Activated CD4-positive, alpha-beta T cell treated with anti-CD3 and anti-CD28 coated beads for 36 hours (primary cell): ENCODE measurements around the gene HS3ST5. TPM values are rescaled to one million over a fixed set of nuclear protein-coding genes. Genes with fewer than 3 reads are reported as not detected.

ENCODE experiments used
- ATAC-seq: fragments of 200-7000 bp; cut with Tn5 transposase; one replicate; pipeline ENCODE4 v1.10.0; 2021; ENCODE audit warnings: mild to moderate bottlenecking, moderate library complexity
- CTCF ChIA-PET: fragments of 350-600 bp; sonication (Branson Sonifier 250); formaldehyde crosslinking; loops from one replicate; lab custom pipeline; 2021; ENCODE audit warnings: antibody characterized with exemption; lab: Charles Lee
- POLR2A ChIA-PET: fragments of 350-600 bp; sonication (Branson Sonifier 250); formaldehyde crosslinking; loops from one replicate; lab custom pipeline; 2021; ENCODE audit warnings: antibody characterized with exemption, inconsistent platforms; lab: Charles Lee
- DNase-seq: peaks from one replicate; pipeline ENCODE4 v3.0.0-alpha.2; 2020
- H3K27ac Mint-ChIP-seq: one replicate; pipeline ENCODE4 v1.8.0; 2021; ENCODE audit warnings: mixed read lengths
- H3K27me3 Mint-ChIP-seq: one replicate; pipeline ENCODE4 v1.8.0; 2021; ENCODE audit warnings: mixed read lengths
- H3K36me3 Mint-ChIP-seq: one replicate; pipeline ENCODE4 v1.8.0; 2021; ENCODE audit warnings: low read depth, mixed read lengths
- H3K4me1 Mint-ChIP-seq: one replicate; pipeline ENCODE4 v1.8.0; 2021; ENCODE audit warnings: mixed read lengths
- H3K4me3 Mint-ChIP-seq: one replicate; pipeline ENCODE4 v1.8.0; 2021; ENCODE audit warnings: mild to moderate bottlenecking, moderate library complexity, mixed read lengths
- H3K9me3 Mint-ChIP-seq: one replicate; pipeline ENCODE4 v1.8.0; 2021; ENCODE audit warnings: low read depth, mixed read lengths
- intact Hi-C, 2 experiments: fragments of 100-400 bp; cut with DNase I in 1 of 2; cut with micrococcal nuclease in 1 of 2; formaldehyde crosslinking; loops; one replicate each; pipeline versions ENCODE4 v1.14.2 to v1.15.1; 2022 to 2024; cut with DNase I, micrococcal nuclease
- total RNA-seq, 2 experiments: library from RNA; stranded (reverse); gene quantifications; one replicate each; pipeline ENCODE4 v1.2.3, GENCODE V29; 2021

Gene HS3ST5
- total RNA-seq, 2 experiments from 2014 or later: not detected

DNA sequence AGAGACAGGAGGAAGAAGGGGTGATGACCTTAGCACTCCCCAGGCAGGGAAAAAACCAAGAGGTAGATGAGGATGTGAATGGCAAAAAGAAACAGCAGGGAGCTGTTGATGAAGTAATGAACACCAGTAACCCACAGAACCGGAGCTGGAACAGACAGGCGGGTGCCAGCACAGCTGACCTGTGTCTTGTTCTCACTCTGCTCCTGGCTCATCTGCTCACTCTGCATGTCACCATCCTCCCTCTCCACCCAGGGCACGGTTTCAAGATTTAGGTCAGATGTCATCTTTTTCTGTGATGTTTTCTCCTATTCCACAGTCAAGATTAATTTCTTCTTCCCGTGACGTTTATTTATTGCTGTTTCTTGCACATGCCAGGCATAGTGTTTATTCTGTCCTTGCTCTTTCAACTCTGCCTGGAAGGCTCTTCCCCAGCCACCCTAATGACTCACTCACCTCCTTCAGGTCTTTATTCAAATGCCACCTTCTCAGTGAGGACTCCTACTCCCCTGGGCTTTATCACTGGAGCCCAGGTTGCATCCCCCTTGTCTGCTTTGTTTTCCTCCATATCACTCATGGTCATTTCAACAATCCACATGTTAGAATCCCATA is 207.4 kb downstream of the HS3ST5 start:
- ChIA-PET POLR2A (no interaction called here), CTCF (interaction anchor here (0.7 kb wide), 1 partner anchor 157 kb away, joined by 3 read pairs; no protein-coding TSS in a partner anchor)
- Mint-ChIP-seq H3K4me3 (no peak overlapping the region), H3K9me3 (no peaks in the 10 kb centered on the region), H3K4me1 (no peaks in the 10 kb centered on the region), H3K27me3 (peaks cover 11% of the 10 kb centered on the region), H3K36me3 (no peaks in the 10 kb centered on the region), H3K27ac (no peak overlapping the region)
- DNase-seq: no peak
- intact Hi-C loops: no loop called here
- no peak for ATAC-seq

DNA sequence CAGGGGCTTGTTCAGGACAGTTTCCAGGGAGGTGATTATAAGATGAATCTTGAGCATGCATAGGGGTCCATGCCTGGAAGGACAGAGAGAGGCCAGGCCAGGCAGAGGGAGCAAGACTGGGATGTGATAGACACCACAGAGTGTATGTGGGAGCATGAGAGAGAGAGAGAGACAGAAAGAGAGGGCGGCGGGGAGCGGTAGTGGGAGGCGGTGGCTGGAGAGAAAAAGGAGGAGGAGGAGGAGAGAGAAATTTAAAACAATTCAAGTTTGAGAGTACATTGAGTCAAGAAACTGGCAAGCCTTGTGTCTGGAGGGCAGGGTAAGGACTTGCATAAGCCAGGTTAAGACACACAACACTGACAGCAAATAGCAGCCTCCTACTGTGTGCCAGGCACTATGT is 209.0 kb downstream of the HS3ST5 start:
- no peaks in the 10 kb centered on the region for H3K9me3 Mint-ChIP-seq
- no peaks in the 10 kb centered on the region for H3K36me3 Mint-ChIP-seq
- H3K27me3 Mint-ChIP-seq: peaks cover 8% of the 10 kb centered on the region
- no peak overlapping the region for H3K27ac Mint-ChIP-seq
- no peak for ATAC-seq
- POLR2A ChIA-PET: no interaction called here
- DNase-seq: no peak
- intact Hi-C loops: no loop called here
- H3K4me1 Mint-ChIP-seq: no peaks in the 10 kb centered on the region
- H3K4me3 Mint-ChIP-seq: no peak overlapping the region
- CTCF ChIA-PET: interaction anchor here (0.8 kb wide), 1 partner anchor 9 kb away, joined by 6 read pairs; no protein-coding TSS in a partner anchor

DNA sequence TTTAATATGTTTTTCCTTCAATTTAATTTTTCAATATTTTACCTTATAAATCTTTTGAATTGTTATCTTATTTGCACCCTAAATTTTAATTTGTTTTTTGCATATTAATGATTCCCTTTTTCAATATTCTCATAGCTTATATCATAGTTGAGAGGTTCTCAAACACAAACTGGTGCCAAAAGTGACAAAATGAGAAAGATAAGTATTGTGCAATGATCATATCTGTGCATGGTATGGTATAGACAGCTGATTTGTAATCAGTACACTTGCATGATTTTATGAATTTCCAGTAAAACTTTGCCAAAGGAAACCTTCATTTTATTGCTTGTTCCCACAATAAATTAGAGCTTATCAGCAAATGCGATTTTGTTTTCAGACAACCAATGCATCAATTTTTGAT is 210.9 kb downstream of the HS3ST5 start:
- Mint-ChIP-seq H3K4me3 (no peak overlapping the region), H3K27ac (no peak overlapping the region), H3K27me3 (peaks cover 6% of the 10 kb centered on the region), H3K4me1 (no peaks in the 10 kb centered on the region), H3K36me3 (no peaks in the 10 kb centered on the region), H3K9me3 (no peaks in the 10 kb centered on the region)
- DNase-seq: no peak
- POLR2A ChIA-PET: no interaction called here
- intact Hi-C loops: no loop called here
- no peak for ATAC-seq
- CTCF ChIA-PET: no interaction called here

DNA sequence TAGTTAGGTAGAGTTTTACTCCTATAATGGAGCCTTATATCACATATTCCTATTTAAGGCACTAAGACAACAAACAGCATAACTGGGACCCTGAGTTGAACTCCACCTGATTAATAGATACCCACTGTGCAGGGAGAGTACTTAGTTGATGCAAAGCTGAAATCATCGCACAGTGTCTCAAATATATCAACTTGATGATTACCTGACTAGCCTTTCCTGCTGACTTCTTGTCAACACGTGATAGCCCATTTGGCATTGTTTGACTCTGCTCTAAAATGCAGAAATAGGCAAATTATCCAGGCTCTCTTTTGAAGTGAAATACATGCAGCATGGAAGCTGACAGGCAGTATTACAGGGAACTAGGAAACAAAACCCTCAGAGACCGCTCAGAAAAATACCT is 217.2 kb downstream of the HS3ST5 start:
- DNase-seq (no peak), ATAC-seq (no peak)
- H3K27ac Mint-ChIP-seq: no peak overlapping the region
- no peaks in the 10 kb centered on the region for H3K9me3 Mint-ChIP-seq
- no peaks in the 10 kb centered on the region for H3K36me3 Mint-ChIP-seq
- H3K27me3 Mint-ChIP-seq: peaks cover 12% of the 10 kb centered on the region
- CTCF ChIA-PET: no interaction called here
- H3K4me1 Mint-ChIP-seq: no peaks in the 10 kb centered on the region
- no peak overlapping the region for H3K4me3 Mint-ChIP-seq
- POLR2A ChIA-PET: no interaction called here
- intact Hi-C loops: no loop called here

DNA sequence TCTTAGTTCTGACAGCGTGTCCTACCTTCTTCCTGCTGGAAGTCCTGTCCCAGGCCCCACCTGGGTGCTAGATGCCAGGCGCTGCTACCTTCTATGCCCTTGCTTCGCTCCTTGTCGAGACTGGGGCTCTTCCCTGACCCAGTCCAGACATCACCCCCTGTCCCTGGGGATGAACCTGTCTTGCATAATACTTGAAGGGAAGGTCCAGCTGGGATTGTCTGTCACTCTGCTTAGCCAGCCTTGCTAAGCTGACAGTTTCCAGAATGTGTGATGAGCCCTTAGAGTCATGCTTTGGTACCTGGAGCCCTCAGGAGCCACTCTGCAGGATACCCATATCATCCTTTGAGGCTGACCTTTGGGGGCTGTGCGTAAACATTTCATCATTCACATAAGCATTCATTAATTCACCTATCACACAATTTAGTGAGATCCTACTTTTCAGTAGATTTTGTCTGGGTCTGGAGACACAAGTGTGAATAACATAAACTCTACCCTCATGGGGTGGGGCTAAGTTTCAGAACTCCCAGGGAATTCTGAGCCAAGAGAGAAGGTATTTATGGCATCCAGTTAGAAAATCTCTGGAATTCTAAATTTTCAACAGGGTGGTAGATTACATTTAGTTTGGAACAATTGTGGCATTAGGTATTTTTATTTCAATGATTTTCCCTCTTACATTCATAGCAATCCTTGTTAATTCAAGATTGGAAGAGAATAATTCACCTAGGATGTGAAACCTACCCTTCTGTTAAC is 220.7 kb downstream of the HS3ST5 start:
- intact Hi-C loops: no loop called here
- ChIA-PET POLR2A (no interaction called here), CTCF (no interaction called here)
- Mint-ChIP-seq H3K4me3 (no peak overlapping the region), H3K27ac (no peak overlapping the region), H3K4me1 (no peaks in the 10 kb centered on the region), H3K27me3 (peaks cover 14% of the 10 kb centered on the region), H3K36me3 (no peaks in the 10 kb centered on the region), H3K9me3 (no peaks in the 10 kb centered on the region)
- DNase-seq: no peak
- no peak for ATAC-seq

DNA sequence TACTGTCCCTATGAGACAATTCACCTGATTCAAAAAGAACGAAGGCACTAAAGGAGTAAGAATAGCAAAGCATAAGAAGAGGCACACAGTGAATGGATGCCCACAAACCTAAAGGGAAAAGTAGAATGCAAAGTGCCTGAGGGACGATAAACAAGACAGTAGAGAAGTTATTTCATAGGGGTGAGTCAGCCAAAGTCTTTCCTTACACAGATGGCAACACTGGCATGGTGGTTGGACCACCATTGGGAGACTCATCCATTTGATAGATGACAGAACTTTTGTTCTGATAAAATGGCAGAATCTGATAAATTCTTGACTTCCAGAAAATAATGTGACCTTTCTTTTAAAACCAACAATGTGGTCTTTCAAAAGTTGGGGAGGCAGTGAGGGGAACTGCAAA is 223.8 kb downstream of the HS3ST5 start:
- Mint-ChIP-seq H3K27ac (no peak overlapping the region), H3K27me3 (peaks cover 13% of the 10 kb centered on the region), H3K9me3 (no peaks in the 10 kb centered on the region), H3K4me3 (no peak overlapping the region), H3K36me3 (no peaks in the 10 kb centered on the region), H3K4me1 (no peaks in the 10 kb centered on the region)
- intact Hi-C loops: no loop called here
- POLR2A ChIA-PET: no interaction called here
- CTCF ChIA-PET: no interaction called here
- ATAC-seq: no peak
- DNase-seq: no peak

DNA sequence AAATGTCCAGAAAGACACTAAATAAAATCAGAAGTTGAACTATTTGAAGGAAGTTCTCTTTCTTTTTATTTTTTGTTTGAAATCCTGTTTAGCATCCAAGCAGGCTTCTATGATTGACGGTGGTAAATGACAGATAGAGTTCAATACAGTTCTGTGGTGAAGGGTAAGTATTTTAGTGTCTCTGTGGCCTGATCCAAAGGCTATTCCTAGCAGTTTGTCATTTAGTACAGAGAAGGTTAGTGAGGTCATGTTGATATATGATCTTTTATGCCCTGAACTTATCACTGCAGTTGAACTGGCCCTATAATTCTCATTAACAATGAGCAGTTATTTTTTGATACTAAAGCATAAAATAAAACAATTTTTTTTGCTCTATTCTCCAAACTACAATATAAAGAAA is 227.2 kb downstream of the HS3ST5 start:
- no peaks in the 10 kb centered on the region for H3K4me1 Mint-ChIP-seq
- no peaks in the 10 kb centered on the region for H3K9me3 Mint-ChIP-seq
- no peak overlapping the region for H3K27ac Mint-ChIP-seq
- DNase-seq: no peak
- peaks cover 7% of the 10 kb centered on the region for H3K27me3 Mint-ChIP-seq
- no peak overlapping the region for H3K4me3 Mint-ChIP-seq
- no peaks in the 10 kb centered on the region for H3K36me3 Mint-ChIP-seq
- intact Hi-C loops: no loop called here
- ATAC-seq: no peak
- POLR2A ChIA-PET: no interaction called here
- CTCF ChIA-PET: no interaction called here

DNA sequence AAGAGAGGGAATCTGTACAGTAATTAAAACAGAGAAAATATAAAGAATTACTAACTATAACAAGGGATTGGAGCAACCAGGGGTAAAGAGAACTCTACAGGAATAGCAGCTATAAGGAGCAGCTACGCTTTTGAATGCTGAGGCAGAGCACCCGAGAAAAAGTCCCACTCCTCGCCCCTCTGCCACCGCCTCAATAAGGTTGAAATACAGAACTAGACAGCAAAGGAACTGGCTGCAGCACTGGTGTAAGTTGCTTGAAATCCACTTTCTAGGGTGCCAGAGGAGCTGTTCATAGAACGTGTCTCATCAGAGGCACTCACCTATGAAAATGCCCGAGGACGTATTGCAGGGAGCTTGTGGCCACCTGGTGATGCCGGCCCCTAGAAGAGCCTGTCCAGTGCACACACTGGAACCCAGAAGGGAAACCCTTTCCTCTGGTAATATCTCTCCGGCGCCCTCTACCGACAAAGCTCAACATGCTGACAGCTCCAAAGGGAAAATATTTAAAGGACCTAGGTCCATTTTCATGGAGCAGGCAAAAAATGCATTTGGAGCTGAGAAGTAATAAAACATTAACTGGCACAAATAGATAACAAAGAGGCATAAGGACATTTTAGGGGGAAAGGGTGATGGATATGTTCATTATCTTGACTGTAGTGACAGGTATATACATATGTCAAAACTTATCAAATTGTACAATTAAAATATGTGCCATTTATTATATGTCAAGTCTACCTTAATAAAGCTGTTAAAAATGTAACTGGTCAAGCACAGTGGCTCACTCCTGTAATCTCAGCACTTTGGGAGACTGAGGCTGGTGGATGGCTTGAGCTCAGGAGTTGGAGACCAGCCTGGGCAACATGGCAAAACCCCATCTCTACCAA is 234.5 kb downstream of the HS3ST5 start:
- Mint-ChIP-seq H3K4me3 (no peak overlapping the region), H3K27ac (no peak overlapping the region), H3K4me1 (no peaks in the 10 kb centered on the region), H3K27me3 (peaks cover 11% of the 10 kb centered on the region), H3K9me3 (no peaks in the 10 kb centered on the region), H3K36me3 (no peaks in the 10 kb centered on the region)
- DNase-seq (peak; percentile 61), ATAC-seq (no peak)
- CTCF ChIA-PET: interaction anchor here (0.6 to 1.9 kb wide), 11 partner anchors 8 to 70 kb away, joined by 3 to 5 read pairs (median 3); no protein-coding TSS in a partner anchor
- intact Hi-C loops: loop anchor here in 1 of 2 experiments (2.0 kb wide), 1 partner anchor 114 kb away; no protein-coding TSS in a partner anchor
- POLR2A ChIA-PET: interaction anchor here (0.6 kb wide), 1 partner anchor 1752 kb away, joined by 8 read pairs; no protein-coding TSS in a partner anchor

DNA sequence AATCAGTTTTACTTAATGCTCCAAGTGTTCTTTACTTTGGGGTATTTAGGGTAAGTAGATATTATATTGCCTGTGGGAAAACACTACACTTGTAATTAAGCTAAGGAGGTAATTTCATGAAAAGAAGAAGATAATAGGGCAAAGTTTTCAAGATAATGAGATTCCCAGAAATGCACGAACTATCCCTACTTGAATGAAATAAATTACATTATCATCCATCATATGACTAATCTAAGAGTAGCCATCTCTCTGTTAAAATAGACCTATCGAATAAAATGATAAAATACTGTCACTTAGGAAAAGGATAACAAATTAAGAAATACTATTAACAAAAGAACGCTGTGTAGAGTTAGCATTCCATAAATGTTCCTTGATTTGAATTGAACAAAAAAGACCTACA is 236.8 kb downstream of the HS3ST5 start:
- no peak for ATAC-seq
- no peak for DNase-seq
- peaks cover 8% of the 10 kb centered on the region for H3K27me3 Mint-ChIP-seq
- intact Hi-C loops: no loop called here
- no peaks in the 10 kb centered on the region for H3K36me3 Mint-ChIP-seq
- no peak overlapping the region for H3K4me3 Mint-ChIP-seq
- no peaks in the 10 kb centered on the region for H3K9me3 Mint-ChIP-seq
- ChIA-PET POLR2A (no interaction called here), CTCF (no interaction called here)
- H3K4me1 Mint-ChIP-seq: no peaks in the 10 kb centered on the region
- no peak overlapping the region for H3K27ac Mint-ChIP-seq

DNA sequence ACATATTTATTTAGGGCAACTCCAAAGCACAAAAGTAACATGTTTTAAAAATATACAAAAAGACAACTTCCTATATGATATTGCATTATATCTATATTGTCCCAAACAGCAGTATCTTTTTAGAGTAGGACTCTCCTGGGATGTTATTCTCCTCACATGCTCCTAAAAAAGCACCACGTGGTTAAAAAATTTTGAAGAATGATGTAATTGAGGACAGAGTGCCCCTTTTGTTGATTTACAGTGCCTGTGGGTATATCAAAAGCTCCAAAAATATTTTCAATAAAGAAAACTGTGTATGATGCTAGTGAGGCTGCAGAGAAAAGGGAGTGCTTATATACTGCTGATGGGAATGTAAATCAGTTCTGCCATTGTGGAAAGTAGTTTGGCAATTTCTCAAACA is 241.6 kb downstream of the HS3ST5 start:
- no peaks in the 10 kb centered on the region for H3K36me3 Mint-ChIP-seq
- no peak for ATAC-seq
- no peak for DNase-seq
- H3K27me3 Mint-ChIP-seq: peaks cover 4% of the 10 kb centered on the region
- H3K4me3 Mint-ChIP-seq: no peak overlapping the region
- H3K27ac Mint-ChIP-seq: no peak overlapping the region
- ChIA-PET CTCF (no interaction called here), POLR2A (no interaction called here)
- intact Hi-C loops: no loop called here
- H3K9me3 Mint-ChIP-seq: no peaks in the 10 kb centered on the region
- no peaks in the 10 kb centered on the region for H3K4me1 Mint-ChIP-seq

DNA sequence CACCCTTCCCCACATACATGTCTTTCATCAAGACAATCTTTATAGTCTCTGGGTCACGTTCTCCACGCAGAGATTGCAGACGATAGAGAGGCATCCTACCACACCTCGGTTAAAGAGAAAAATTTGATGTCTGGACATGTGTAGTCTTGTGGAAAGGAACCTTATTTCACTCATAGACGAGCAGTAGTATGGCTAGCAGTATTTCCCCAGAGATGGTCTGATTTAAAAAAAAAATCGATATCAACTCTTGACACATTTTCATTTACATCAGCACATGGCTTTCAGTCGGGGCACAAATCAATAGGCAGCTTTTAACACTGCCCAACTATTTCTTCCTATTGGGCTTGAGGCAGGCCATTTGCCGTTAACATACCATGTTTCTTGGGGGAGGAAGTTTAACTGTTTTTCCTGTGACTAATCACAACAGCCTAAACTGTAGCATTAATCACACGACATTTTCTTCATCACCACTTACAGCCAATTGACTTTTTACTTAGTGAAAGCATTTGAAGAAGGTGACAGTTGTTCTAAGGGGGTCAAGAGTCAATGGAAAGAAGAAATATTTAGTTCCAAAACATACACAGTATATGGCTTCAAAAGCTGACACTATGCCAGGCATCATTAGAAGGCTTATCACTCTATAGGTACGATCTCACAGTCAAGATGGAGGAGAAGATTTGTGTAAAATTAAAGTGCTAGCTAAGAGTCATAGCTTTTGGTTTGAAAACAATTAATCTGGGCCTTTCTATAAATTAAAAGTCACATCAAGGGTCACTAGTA is 242.4 kb downstream of the HS3ST5 start:
- Mint-ChIP-seq H3K9me3 (no peaks in the 10 kb centered on the region), H3K27me3 (peaks cover 4% of the 10 kb centered on the region), H3K4me3 (no peak overlapping the region), H3K36me3 (no peaks in the 10 kb centered on the region), H3K4me1 (no peaks in the 10 kb centered on the region), H3K27ac (no peak overlapping the region)
- no peak for DNase-seq
- intact Hi-C loops: no loop called here
- POLR2A ChIA-PET: no interaction called here
- CTCF ChIA-PET: interaction anchor here (0.5 to 1.0 kb wide), 2 partner anchors 9 to 1796 kb away, joined by 3 read pairs; no protein-coding TSS in a partner anchor
- no peak for ATAC-seq
